ENCODE measurements around the gene CEL. TPM values are rescaled to one million over a fixed set of nuclear protein-coding genes. Genes with fewer than 3 reads are reported as not detected.

The CEL gene
- total RNA-seq, 1 experiment from 2014 or later, result 2.8 TPM

GRCh38 chr9:133109931-133110650 lies 48.3 kb downstream of the CEL start:
- H3K27me3 ChIP-seq (replicated peaks; ENCODE audit: insufficient read depth, low read depth, low read length, poor library complexity), result no peaks in the 10 kb centered on the region
- H3K4me3 ChIP-seq (ENCODE audit: low read depth, low read length, poor library complexity, severe bottlenecking), result no peak overlapping the region
- CTCF ChIA-PET, result no interaction called here
- no TSS peak for BruUV-seq (replicated peaks)
- intact Hi-C loops (cut with micrococcal nuclease; ENCODE audit: unreplicated experiment), result no loop called here
- no peaks in the 10 kb centered on the region for H3K9me3 ChIP-seq (ENCODE audit: low read depth, low read length, poor library complexity, severe bottlenecking)
- POLR2A ChIA-PET (ENCODE audit: low non-redundant PET), result no interaction called here
- peaks cover 38% of the 10 kb centered on the region for H3K36me3 ChIP-seq (ENCODE audit: insufficient read depth, low read length, poor library complexity, severe bottlenecking)
- TF ChIP-seq CTCF (conservative IDR thresholded peaks at IDR 0.05; ENCODE audit: low read depth, low read length) (no peak), EZH2 (IDR thresholded peaks at IDR 0.05; ENCODE audit: borderline replicate concordance, low read depth, low read length, poor library complexity, severe bottlenecking) (no peak)
- no peak for DNase-seq (ENCODE audit: low spot score)
- peaks cover 16% of the 10 kb centered on the region for H3K4me1 ChIP-seq (ENCODE audit: insufficient read depth, low read length, poor library complexity, severe bottlenecking)
- H3K27ac ChIP-seq (ENCODE audit: low read depth, low read length, poor library complexity, severe bottlenecking), result no peak overlapping the region

DNA sequence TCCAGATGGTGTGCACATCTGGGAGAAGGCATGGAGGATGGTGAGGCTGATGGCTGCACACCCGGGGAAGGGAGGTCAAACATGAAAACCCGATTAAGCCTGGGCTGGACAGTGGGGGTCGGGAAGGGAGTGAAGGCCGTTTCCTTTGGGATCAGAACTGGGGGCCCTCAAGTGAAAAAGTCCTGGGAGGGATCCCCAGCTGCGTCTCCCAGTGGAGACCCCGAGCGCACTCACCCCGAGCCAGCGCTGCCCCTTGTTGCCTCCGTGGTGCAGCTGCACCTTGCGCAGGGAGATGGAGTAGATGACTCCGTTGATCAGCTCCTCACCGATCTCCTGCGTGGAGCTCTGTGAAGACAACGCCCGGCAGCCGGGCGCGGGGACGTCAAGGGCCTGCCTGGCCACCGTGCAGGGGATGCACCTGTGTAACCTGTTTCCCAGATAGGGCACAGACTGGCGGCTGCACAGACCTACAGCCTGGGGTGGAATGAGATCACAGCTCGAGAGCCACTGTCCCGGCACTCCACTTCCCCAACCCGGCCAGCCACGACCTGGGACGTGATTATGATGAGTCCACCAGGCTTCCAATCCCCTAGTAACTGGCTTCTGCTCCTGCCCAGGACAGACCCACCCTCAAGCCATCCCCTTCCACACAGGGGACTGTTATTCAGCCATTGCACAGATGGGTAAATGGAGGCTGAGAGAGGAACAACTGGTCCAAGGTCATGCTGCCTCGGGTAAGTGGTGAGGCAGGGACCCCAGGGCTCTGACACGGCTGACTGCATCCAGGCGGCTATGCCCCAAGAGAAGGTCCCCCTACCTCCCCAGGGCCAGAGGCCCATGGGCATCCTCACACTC lies 50.3 kb downstream of the CEL start:
- no TSS peak for BruUV-seq (replicated peaks)
- Histone ChIP-seq H3K4me3 (ENCODE audit: low read depth, low read length, poor library complexity, severe bottlenecking) (no peak overlapping the region), H3K27me3 (replicated peaks; ENCODE audit: insufficient read depth, low read depth, low read length, poor library complexity) (no peaks in the 10 kb centered on the region), H3K9me3 (ENCODE audit: low read depth, low read length, poor library complexity, severe bottlenecking) (no peaks in the 10 kb centered on the region), H3K36me3 (ENCODE audit: insufficient read depth, low read length, poor library complexity, severe bottlenecking) (peaks cover 28% of the 10 kb centered on the region), H3K27ac (ENCODE audit: low read depth, low read length, poor library complexity, severe bottlenecking) (no peak overlapping the region), H3K4me1 (ENCODE audit: insufficient read depth, low read length, poor library complexity, severe bottlenecking) (peaks cover 28% of the 10 kb centered on the region)
- intact Hi-C loops (cut with micrococcal nuclease; ENCODE audit: unreplicated experiment), result no loop called here
- ChIA-PET CTCF (interaction anchor here (0.5 kb wide), 1 partner anchor 73 kb away, joined by 4 read pairs; no protein-coding TSS in a partner anchor), POLR2A (ENCODE audit: low non-redundant PET) (interaction anchor here (0.6 kb wide), 1 partner anchor 677 kb away, joined by 16 read pairs; no protein-coding TSS in a partner anchor)
- no peak for TF ChIP-seq CTCF (conservative IDR thresholded peaks at IDR 0.05; ENCODE audit: low read depth, low read length)
- TF ChIP-seq EZH2 (IDR thresholded peaks at IDR 0.05; ENCODE audit: borderline replicate concordance, low read depth, low read length, poor library complexity, severe bottlenecking), result no peak
- DNase-seq (ENCODE audit: low spot score), result no peak

DNA sequence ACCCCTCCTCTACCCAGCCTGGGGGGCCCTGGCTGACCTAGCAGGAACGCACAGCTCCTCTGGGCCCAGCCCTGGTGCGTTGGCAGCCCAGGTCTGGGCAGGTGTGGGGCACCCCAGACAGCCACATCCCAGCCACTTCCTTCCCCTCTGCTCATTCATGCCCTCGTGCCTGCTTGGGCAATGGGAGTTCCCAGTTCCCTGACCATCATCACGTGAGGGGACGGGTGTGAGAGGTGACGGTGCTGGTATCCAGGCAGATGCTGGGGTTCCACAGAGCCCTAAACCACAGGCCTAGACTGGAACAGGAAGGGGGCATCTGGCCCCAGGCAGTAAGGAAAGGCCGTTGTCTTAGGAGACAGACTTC lies 50.9 kb downstream of the CEL start:
- no peak for TF ChIP-seq CTCF (conservative IDR thresholded peaks at IDR 0.05; ENCODE audit: low read depth, low read length)
- no peak for TF ChIP-seq EZH2 (IDR thresholded peaks at IDR 0.05; ENCODE audit: borderline replicate concordance, low read depth, low read length, poor library complexity, severe bottlenecking)
- H3K36me3 ChIP-seq (ENCODE audit: insufficient read depth, low read length, poor library complexity, severe bottlenecking), result peaks cover 23% of the 10 kb centered on the region
- no peak overlapping the region for H3K27ac ChIP-seq (ENCODE audit: low read depth, low read length, poor library complexity, severe bottlenecking)
- DNase-seq (ENCODE audit: low spot score), result no peak
- no peaks in the 10 kb centered on the region for H3K27me3 ChIP-seq (replicated peaks; ENCODE audit: insufficient read depth, low read depth, low read length, poor library complexity)
- H3K9me3 ChIP-seq (ENCODE audit: low read depth, low read length, poor library complexity, severe bottlenecking), result no peaks in the 10 kb centered on the region
- intact Hi-C loops (cut with micrococcal nuclease; ENCODE audit: unreplicated experiment), result no loop called here
- H3K4me1 ChIP-seq (ENCODE audit: insufficient read depth, low read length, poor library complexity, severe bottlenecking), result peaks cover 28% of the 10 kb centered on the region
- ChIA-PET POLR2A (ENCODE audit: low non-redundant PET) (interaction anchor here (0.6 kb wide), 1 partner anchor 677 kb away, joined by 16 read pairs; no protein-coding TSS in a partner anchor), CTCF (no interaction called here)
- no TSS peak for BruUV-seq (replicated peaks)
- H3K4me3 ChIP-seq (ENCODE audit: low read depth, low read length, poor library complexity, severe bottlenecking), result no peak overlapping the region

Measured in A673 (cell line).